ENCODE results near the gene UQCR11.

The UQCR11 gene

GRCh38 chr19:1621021-1621420, 15.8 kb upstream of the UQCR11 start:
- Histone ChIP-seq H3K36me3 (ENCODE audit: insufficient read depth, low read length) (peaks cover 17% of the 10 kb centered on the region), H3K9ac (ENCODE audit: low read length) (no peak overlapping the region), H3K4me1 (ENCODE audit: insufficient read depth, low read length) (no peaks in the 10 kb centered on the region), H3K27ac (ENCODE audit: low read depth, low read length) (no peak overlapping the region), H3K4me3 (ENCODE audit: low read depth in 1 of 2, low read length in 2 of 2) (no peak overlapping the region), H3K27me3 (ENCODE audit: control insufficient read depth in 1 of 2, insufficient read depth in 2 of 2, low read length in 2 of 2) (no peaks in the 10 kb centered on the region), H3K9me3 (ENCODE audit: low read length) (no peaks in the 10 kb centered on the region)

DNA sequence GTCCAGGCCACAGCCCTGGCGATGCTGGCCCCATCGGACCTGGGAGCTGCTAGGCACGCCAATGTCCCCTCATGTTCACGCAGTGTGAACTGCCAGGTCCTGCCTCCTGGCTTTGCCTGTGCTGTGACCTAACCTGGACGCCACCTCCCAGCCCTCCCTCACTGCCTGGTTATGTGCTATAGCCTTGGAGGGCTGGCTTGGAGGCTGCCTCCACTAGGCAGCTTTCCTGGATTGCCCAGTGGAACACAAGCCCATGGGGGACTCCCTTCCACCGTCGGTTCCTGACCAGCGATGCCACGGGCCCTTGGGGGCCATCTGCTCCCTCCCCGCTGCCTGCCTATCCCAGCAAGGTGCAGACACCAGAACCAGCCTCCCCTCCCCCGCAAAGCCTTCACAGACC, 15.2 kb upstream of the UQCR11 start:
- Histone ChIP-seq H3K36me3 (ENCODE audit: insufficient read depth, low read length) (peaks cover 17% of the 10 kb centered on the region), H3K9ac (ENCODE audit: low read length) (no peak overlapping the region), H3K27me3 (ENCODE audit: control insufficient read depth in 1 of 2, insufficient read depth in 2 of 2, low read length in 2 of 2) (no peaks in the 10 kb centered on the region), H3K4me3 (ENCODE audit: low read depth in 1 of 2, low read length in 2 of 2) (no peak overlapping the region), H3K4me1 (ENCODE audit: insufficient read depth, low read length) (no peaks in the 10 kb centered on the region), H3K27ac (ENCODE audit: low read depth, low read length) (no peak overlapping the region), H3K9me3 (ENCODE audit: low read length) (no peaks in the 10 kb centered on the region)

DNA sequence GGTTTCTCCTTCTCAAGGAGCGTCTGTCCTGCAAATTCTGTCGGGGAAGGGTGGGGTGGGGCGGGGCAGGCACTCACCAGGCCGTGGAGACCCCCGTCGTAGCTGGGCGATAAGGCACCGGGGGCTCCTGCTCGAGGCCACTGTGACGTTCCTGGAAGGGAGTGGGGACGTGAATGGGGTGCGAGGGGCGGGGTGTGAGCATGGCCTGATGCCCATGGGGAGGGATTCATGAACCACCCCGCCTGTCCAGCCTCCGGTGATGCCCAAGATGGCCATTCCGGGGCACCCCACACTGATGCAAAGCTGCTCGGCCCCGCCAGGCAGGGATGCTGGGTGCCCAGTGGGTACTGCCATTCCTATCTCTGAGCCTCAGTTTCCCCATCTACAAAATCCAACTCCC, 14.4 kb upstream of the UQCR11 start:
- no peaks in the 10 kb centered on the region for H3K9me3 ChIP-seq (ENCODE audit: low read length)
- H3K27me3 ChIP-seq (ENCODE audit: control insufficient read depth in 1 of 2, insufficient read depth in 2 of 2, low read length in 2 of 2), result no peaks in the 10 kb centered on the region
- H3K27ac ChIP-seq (ENCODE audit: low read depth, low read length), result no peak overlapping the region
- H3K36me3 ChIP-seq (ENCODE audit: insufficient read depth, low read length), result peaks cover 23% of the 10 kb centered on the region
- H3K9ac ChIP-seq (ENCODE audit: low read length), result no peak overlapping the region
- no peak overlapping the region for H3K4me3 ChIP-seq (ENCODE audit: low read depth in 1 of 2, low read length in 2 of 2)
- no peaks in the 10 kb centered on the region for H3K4me1 ChIP-seq (ENCODE audit: insufficient read depth, low read length)

DNA sequence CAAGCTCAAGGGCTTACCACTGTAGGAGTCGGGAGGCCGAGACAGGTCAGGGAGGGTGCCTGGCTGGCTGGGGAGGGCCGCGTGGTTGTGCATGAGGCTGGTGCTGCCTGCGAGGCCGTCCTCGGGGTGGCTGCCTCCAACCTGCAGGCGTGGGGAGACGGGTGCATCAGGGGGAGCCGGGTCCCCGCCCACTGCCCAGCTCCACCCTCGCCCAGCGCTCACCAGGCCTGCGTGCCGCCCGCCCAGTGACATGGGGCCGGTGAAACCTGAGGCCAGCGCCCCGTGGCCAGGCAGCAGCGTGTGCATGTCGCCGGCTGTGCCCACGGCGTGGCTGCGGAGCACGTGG, 13.8 kb upstream of the UQCR11 start:
- Histone ChIP-seq H3K36me3 (ENCODE audit: insufficient read depth, low read length) (peaks cover 28% of the 10 kb centered on the region), H3K27me3 (ENCODE audit: control insufficient read depth in 1 of 2, insufficient read depth in 2 of 2, low read length in 2 of 2) (no peaks in the 10 kb centered on the region), H3K4me3 (ENCODE audit: low read depth in 1 of 2, low read length in 2 of 2) (no peak overlapping the region), H3K9ac (ENCODE audit: low read length) (no peak overlapping the region), H3K9me3 (ENCODE audit: low read length) (no peaks in the 10 kb centered on the region), H3K27ac (ENCODE audit: low read depth, low read length) (no peak overlapping the region), H3K4me1 (ENCODE audit: insufficient read depth, low read length) (no peaks in the 10 kb centered on the region)

GRCh38 chr19:1618157-1619093, 13.2 kb upstream of the UQCR11 start:
- Histone ChIP-seq H3K9me3 (ENCODE audit: low read length) (no peaks in the 10 kb centered on the region), H3K27ac (ENCODE audit: low read depth, low read length) (no peak overlapping the region), H3K4me3 (ENCODE audit: low read depth in 1 of 2, low read length in 2 of 2) (no peak overlapping the region), H3K4me1 (ENCODE audit: insufficient read depth, low read length) (no peaks in the 10 kb centered on the region), H3K36me3 (ENCODE audit: insufficient read depth, low read length) (peaks cover 31% of the 10 kb centered on the region), H3K9ac (ENCODE audit: low read length) (no peak overlapping the region), H3K27me3 (ENCODE audit: control insufficient read depth in 1 of 2, insufficient read depth in 2 of 2, low read length in 2 of 2) (no peaks in the 10 kb centered on the region)

DNA sequence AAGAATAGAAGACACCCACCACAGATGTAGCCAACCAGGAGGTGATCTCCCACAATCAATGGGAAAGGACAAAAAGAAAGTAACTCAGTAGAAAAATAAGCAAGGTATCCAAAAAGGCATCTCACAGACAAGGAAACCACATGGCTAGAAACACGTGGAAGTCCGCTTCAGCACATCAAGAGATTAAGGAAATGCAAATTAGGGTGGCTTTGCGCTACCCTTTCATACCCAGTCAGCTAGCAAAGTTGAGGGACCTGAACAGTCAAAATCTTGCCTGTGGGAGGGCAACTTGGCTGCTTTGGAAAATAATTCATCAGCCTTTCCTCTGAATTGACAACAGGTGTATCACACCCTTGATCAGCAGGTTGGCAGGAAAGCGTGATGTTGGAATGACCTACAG, 11.6 kb upstream of the UQCR11 start:
- Histone ChIP-seq H3K36me3 (ENCODE audit: insufficient read depth, low read length) (peaks cover 42% of the 10 kb centered on the region), H3K27ac (ENCODE audit: low read depth, low read length) (no peak overlapping the region), H3K9ac (ENCODE audit: low read length) (no peak overlapping the region), H3K27me3 (ENCODE audit: control insufficient read depth in 1 of 2, insufficient read depth in 2 of 2, low read length in 2 of 2) (no peaks in the 10 kb centered on the region), H3K4me3 (ENCODE audit: low read depth in 1 of 2, low read length in 2 of 2) (no peak overlapping the region), H3K4me1 (ENCODE audit: insufficient read depth, low read length) (no peaks in the 10 kb centered on the region), H3K9me3 (ENCODE audit: low read length) (no peaks in the 10 kb centered on the region)

- Histone ChIP-seq H3K9me3 (ENCODE audit: low read length) (no peaks in the 10 kb centered on the region), H3K36me3 (ENCODE audit: insufficient read depth, low read length) (peaks cover 44% of the 10 kb centered on the region), H3K4me1 (ENCODE audit: insufficient read depth, low read length) (no peaks in the 10 kb centered on the region), H3K27me3 (ENCODE audit: control insufficient read depth in 1 of 2, insufficient read depth in 2 of 2, low read length in 2 of 2) (no peaks in the 10 kb centered on the region), H3K4me3 (ENCODE audit: low read depth in 1 of 2, low read length in 2 of 2) (no peak overlapping the region), H3K27ac (ENCODE audit: low read depth, low read length) (no peak overlapping the region), H3K9ac (ENCODE audit: low read length) (no peak overlapping the region)
These were observed 11.1 kb upstream of the UQCR11 start for GRCh38 chr19:1616396-1616795.

DNA sequence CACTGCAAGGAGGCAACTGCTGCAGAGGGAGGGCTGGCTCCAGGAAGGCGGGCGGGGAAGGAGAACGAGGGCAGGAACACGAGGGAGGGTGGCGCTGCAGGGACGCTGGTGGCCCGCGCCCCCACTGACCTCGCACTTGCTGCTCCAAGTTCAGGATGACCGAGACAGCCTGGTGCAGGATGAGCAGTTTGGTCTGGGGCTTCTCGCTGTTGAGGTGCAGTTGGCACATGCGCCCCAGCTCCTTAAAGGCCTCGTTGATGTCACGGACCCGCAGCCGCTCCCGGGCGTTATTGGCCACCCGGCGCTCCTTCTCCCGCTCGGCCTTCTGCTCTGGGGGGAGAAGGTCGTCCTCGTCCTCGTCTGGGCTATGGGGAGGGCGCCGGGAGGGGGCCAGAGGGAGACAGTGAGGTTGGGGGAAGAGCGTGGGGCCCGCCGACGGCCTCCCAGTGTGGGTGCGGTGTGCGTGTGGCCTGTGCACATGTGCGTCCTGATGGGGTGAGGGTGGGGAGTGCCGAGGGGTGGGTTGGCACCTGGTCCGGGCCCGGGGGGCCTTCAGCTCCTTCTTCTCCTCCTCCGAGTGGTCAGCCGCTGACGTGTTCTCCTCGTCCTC, 10.0 kb upstream of the UQCR11 start:
- Histone ChIP-seq H3K4me3 (ENCODE audit: low read depth in 1 of 2, low read length in 2 of 2) (no peak overlapping the region), H3K36me3 (ENCODE audit: insufficient read depth, low read length) (peaks cover 41% of the 10 kb centered on the region), H3K9me3 (ENCODE audit: low read length) (no peaks in the 10 kb centered on the region), H3K4me1 (ENCODE audit: insufficient read depth, low read length) (no peaks in the 10 kb centered on the region), H3K27me3 (ENCODE audit: control insufficient read depth in 1 of 2, insufficient read depth in 2 of 2, low read length in 2 of 2) (no peaks in the 10 kb centered on the region), H3K9ac (ENCODE audit: low read length) (no peak overlapping the region), H3K27ac (ENCODE audit: low read depth, low read length) (no peak overlapping the region)

DNA sequence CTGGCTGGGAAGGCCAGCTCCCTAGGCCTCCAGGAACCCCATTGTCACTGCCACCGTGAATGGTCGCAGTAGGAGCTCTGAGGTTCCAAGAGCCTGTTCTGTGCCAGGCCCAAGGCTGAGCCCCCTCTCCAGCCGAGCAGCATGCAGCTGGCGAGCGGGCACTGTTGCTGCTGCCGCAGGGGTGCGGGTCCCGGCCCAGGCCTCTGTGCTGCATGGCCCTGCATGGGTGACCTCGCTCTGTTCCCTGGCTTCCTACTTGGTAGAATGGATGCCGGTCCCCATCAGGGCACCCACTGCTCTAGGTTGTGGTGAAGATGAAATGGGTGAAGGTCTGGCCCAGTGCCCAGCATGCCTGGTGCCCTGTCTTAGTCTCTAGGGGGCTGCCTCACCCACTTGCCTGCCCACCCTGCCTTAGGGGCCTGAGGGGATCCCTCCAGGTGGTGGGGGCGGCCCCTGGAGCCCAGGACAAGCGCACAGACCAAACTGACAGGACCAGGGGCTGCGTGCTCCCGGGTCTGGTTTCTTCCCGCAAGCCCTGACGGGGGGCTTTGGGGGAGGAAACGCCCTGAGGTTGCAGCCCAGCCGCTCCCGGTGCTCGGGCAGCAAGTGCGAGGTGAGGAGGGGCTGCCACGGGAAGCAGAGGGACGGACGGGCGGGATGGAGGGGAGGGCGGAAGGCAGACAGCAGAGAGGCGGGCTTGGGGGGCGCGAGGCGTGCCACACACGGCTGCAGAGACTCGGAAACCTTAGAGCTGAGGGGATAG, 8.7 kb upstream of the UQCR11 start:
- no peak overlapping the region for H3K4me3 ChIP-seq (ENCODE audit: low read depth in 1 of 2, low read length in 2 of 2)
- H3K36me3 ChIP-seq (ENCODE audit: insufficient read depth, low read length), result peaks cover 36% of the 10 kb centered on the region
- H3K9me3 ChIP-seq (ENCODE audit: low read length), result no peaks in the 10 kb centered on the region
- H3K27me3 ChIP-seq (ENCODE audit: control insufficient read depth in 1 of 2, insufficient read depth in 2 of 2, low read length in 2 of 2), result no peaks in the 10 kb centered on the region
- no peaks in the 10 kb centered on the region for H3K4me1 ChIP-seq (ENCODE audit: insufficient read depth, low read length)
- H3K27ac ChIP-seq (ENCODE audit: low read depth, low read length), result no peak overlapping the region
- no peak overlapping the region for H3K9ac ChIP-seq (ENCODE audit: low read length)

- Histone ChIP-seq H3K4me3 (ENCODE audit: low read depth in 1 of 2, low read length in 2 of 2) (no peak overlapping the region), H3K4me1 (ENCODE audit: insufficient read depth, low read length) (no peaks in the 10 kb centered on the region), H3K9ac (ENCODE audit: low read length) (no peak overlapping the region), H3K27me3 (ENCODE audit: control insufficient read depth in 1 of 2, insufficient read depth in 2 of 2, low read length in 2 of 2) (no peaks in the 10 kb centered on the region), H3K9me3 (ENCODE audit: low read length) (no peaks in the 10 kb centered on the region), H3K27ac (ENCODE audit: low read depth, low read length) (no peak overlapping the region), H3K36me3 (ENCODE audit: insufficient read depth, low read length) (peaks cover 30% of the 10 kb centered on the region)
These were observed 7.9 kb upstream of the UQCR11 start for GRCh38 chr19:1613146-1613545.

All from muscle layer of colon (tissue), 2 donors.